Measurements from ENCODE around the gene CEP104.

GRCh38 chr1:3836421-3836820 is 20.6 kb downstream of the CEP104 start:
- TF ChIP-seq CTCF (IDR thresholded peaks at IDR 0.05 in 2 of 3, conservative IDR thresholded peaks at IDR 0.05 in 1 of 3; ENCODE audit: borderline replicate concordance in 1 of 3, insufficient read depth in 1 of 3, low read depth in 2 of 3, low read length in 2 of 3) = no peak
- TF ChIP-seq, protein P1, sequence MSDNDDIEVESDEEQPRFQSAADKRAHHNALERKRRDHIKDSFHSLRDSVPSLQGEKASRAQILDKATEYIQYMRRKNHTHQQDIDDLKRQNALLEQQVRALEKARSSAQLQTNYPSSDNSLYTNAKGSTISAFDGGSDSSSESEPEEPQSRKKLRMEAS (IDR thresholded peaks at IDR 0.05) = no peak
- TF ChIP-seq SIN3A (IDR thresholded peaks at IDR 0.05; ENCODE audit: low read depth) = no peak
- TF ChIP-seq SP1 (IDR thresholded peaks at IDR 0.05; ENCODE audit: low read depth) = no peak
- no peak for TF ChIP-seq POLR2AphosphoS5 (IDR thresholded peaks at IDR 0.05; ENCODE audit: low read depth, low read length)
- no peak for TF ChIP-seq TCF7L2 (IDR thresholded peaks at IDR 0.05; ENCODE audit: borderline replicate concordance, extremely low read depth, insufficient read depth, insufficient read length)
- TF ChIP-seq POLR2A (IDR thresholded peaks at IDR 0.05; ENCODE audit: borderline replicate concordance, extremely low read depth, insufficient read depth, insufficient read length) = no peak
- no peak for TF ChIP-seq ZNF274 (IDR thresholded peaks at IDR 0.05; ENCODE audit: low read depth, low read length)
- TF ChIP-seq EZH2 (IDR thresholded peaks at IDR 0.05) = no peak
- TF ChIP-seq YY1 (IDR thresholded peaks at IDR 0.05; ENCODE audit: extremely low read depth, insufficient replicate concordance, low read depth, low read length) = no peak
- TF ChIP-seq, protein P2, sequence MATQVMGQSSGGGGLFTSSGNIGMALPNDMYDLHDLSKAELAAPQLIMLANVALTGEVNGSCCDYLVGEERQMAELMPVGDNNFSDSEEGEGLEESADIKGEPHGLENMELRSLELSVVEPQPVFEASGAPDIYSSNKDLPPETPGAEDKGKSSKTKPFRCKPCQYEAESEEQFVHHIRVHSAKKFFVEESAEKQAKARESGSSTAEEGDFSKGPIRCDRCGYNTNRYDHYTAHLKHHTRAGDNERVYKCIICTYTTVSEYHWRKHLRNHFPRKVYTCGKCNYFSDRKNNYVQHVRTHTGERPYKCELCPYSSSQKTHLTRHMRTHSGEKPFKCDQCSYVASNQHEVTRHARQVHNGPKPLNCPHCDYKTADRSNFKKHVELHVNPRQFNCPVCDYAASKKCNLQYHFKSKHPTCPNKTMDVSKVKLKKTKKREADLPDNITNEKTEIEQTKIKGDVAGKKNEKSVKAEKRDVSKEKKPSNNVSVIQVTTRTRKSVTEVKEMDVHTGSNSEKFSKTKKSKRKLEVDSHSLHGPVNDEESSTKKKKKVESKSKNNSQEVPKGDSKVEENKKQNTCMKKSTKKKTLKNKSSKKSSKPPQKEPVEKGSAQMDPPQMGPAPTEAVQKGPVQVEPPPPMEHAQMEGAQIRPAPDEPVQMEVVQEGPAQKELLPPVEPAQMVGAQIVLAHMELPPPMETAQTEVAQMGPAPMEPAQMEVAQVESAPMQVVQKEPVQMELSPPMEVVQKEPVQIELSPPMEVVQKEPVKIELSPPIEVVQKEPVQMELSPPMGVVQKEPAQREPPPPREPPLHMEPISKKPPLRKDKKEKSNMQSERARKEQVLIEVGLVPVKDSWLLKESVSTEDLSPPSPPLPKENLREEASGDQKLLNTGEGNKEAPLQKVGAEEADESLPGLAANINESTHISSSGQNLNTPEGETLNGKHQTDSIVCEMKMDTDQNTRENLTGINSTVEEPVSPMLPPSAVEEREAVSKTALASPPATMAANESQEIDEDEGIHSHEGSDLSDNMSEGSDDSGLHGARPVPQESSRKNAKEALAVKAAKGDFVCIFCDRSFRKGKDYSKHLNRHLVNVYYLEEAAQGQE (IDR thresholded peaks at IDR 0.05; ENCODE audit: low read depth) = no peak
- no peak for TF ChIP-seq JUND (IDR thresholded peaks at IDR 0.05)

Measured in HCT116 (cell line).